Upper lobe of left lung (tissue), 4 donors: ENCODE data around the gene MVB12B.

Source experiments
- POLR2A ChIP-seq, 4 donors: fragments of 450-650 bp; IDR thresholded peaks; one replicate each; pipeline ENCODE4 v1.5.1; 2016 to 2017; ENCODE audit warnings: antibody characterized with exemption in 4 of 4, mild to moderate bottlenecking in 2 of 4
- TF ChIP-seq, protein P1 (sequence below), 6 experiments: fragments of 450-650 bp in 4 of 6; fragments of 200-600 bp in 2 of 6; sonication (generic) in 2 of 6; IDR thresholded peaks; one replicate each; pipeline ENCODE4 v1.5.1; 2016 to 2019; ENCODE audit warnings: antibody characterized with exemption in 6 of 6

DNA sequence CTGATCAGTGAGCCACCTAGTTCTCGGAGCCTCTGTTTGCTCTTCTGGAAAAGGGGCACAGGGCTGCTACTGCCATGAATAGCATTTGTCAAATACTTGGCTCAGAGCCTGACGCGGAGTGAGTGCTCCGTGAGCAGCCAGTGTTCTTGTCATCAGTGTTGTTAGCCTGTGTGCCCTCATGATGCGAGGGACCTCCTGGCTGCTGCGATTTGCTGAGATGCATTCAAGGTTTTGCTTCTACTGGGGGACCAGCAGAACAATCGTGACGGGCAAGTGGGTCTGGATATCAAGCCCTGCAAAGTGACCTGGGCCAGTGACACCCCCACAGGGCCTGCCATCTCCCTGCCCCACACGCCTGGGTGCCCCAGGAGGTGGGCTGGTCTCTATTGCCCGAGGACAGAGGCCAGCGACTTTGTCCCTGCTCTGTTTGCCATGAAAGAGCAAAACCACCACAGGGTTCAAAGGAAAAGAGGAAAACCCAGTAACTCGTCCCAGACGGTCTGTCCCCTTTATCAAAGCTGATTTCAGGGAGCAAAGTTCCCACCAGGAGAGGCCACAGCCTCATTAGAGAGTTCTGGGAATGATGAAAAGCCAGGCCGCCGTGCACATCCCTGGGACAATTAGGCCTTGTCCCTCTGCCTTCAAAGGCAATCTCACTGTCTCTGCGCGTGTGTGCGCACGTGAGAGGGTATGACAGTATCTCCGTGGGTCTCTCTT, 200.6 kb downstream of the MVB12B start:
- TF ChIP-seq, protein P1, sequence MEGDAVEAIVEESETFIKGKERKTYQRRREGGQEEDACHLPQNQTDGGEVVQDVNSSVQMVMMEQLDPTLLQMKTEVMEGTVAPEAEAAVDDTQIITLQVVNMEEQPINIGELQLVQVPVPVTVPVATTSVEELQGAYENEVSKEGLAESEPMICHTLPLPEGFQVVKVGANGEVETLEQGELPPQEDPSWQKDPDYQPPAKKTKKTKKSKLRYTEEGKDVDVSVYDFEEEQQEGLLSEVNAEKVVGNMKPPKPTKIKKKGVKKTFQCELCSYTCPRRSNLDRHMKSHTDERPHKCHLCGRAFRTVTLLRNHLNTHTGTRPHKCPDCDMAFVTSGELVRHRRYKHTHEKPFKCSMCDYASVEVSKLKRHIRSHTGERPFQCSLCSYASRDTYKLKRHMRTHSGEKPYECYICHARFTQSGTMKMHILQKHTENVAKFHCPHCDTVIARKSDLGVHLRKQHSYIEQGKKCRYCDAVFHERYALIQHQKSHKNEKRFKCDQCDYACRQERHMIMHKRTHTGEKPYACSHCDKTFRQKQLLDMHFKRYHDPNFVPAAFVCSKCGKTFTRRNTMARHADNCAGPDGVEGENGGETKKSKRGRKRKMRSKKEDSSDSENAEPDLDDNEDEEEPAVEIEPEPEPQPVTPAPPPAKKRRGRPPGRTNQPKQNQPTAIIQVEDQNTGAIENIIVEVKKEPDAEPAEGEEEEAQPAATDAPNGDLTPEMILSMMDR (IDR thresholded peaks at IDR 0.05) = no peak
- TF ChIP-seq POLR2A (IDR thresholded peaks at IDR 0.05) = no peak
